ENCODE data around the gene GSN. TPM values are rescaled to one million over a fixed set of nuclear protein-coding genes. Genes with fewer than 3 reads are reported as not detected.

Gene GSN
- total and polyA plus RNA-seq, 2 of the 13 experiments (the other 11 are each of a cell fraction or from before 2014, with no cell fraction given) = 294 to 307 TPM

GRCh38 chr9:121322037-121322736, 54.2 kb downstream of the GSN start (continued):
- no peak for TF ChIP-seq KLF13 (CRISPR knock-in tag; IDR thresholded peaks at IDR 0.05)
- peak; percentile 99 for TF ChIP-seq ZNF260 (CRISPR knock-in tag; IDR thresholded peaks at IDR 0.05; ENCODE audit: borderline replicate concordance, low read depth)
- no peak for TF ChIP-seq ATAD3A (CRISPR knock-in tag; IDR thresholded peaks at IDR 0.05)
- TF ChIP-seq MAX (IDR thresholded peaks at IDR 0.05) = peak; percentile 61
- TF ChIP-seq, protein P1, sequence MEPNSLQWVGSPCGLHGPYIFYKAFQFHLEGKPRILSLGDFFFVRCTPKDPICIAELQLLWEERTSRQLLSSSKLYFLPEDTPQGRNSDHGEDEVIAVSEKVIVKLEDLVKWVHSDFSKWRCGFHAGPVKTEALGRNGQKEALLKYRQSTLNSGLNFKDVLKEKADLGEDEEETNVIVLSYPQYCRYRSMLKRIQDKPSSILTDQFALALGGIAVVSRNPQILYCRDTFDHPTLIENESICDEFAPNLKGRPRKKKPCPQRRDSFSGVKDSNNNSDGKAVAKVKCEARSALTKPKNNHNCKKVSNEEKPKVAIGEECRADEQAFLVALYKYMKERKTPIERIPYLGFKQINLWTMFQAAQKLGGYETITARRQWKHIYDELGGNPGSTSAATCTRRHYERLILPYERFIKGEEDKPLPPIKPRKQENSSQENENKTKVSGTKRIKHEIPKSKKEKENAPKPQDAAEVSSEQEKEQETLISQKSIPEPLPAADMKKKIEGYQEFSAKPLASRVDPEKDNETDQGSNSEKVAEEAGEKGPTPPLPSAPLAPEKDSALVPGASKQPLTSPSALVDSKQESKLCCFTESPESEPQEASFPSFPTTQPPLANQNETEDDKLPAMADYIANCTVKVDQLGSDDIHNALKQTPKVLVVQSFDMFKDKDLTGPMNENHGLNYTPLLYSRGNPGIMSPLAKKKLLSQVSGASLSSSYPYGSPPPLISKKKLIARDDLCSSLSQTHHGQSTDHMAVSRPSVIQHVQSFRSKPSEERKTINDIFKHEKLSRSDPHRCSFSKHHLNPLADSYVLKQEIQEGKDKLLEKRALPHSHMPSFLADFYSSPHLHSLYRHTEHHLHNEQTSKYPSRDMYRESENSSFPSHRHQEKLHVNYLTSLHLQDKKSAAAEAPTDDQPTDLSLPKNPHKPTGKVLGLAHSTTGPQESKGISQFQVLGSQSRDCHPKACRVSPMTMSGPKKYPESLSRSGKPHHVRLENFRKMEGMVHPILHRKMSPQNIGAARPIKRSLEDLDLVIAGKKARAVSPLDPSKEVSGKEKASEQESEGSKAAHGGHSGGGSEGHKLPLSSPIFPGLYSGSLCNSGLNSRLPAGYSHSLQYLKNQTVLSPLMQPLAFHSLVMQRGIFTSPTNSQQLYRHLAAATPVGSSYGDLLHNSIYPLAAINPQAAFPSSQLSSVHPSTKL (CRISPR knock-in tag; IDR thresholded peaks at IDR 0.05) = peak; percentile 98
- peak; percentile 96 for TF ChIP-seq NFIC (IDR thresholded peaks at IDR 0.05; ENCODE audit: low read length)
- peak; percentile 73; the same call in 1 of the 2 replicates for TF ChIP-seq HHEX (CRISPR knock-in tag; IDR thresholded peaks at IDR 0.05)
- peak; percentile 80; the same call in 1 of the 2 replicates for TF ChIP-seq ZKSCAN8 (CRISPR knock-in tag; IDR thresholded peaks at IDR 0.05; ENCODE audit: borderline replicate concordance)
- TF ChIP-seq ZMYM4 (CRISPR knock-in tag; IDR thresholded peaks at IDR 0.05) = peak; percentile 17; the same call in 1 of the 2 replicates
- no peak for TF ChIP-seq PRMT3 (CRISPR knock-in tag; IDR thresholded peaks at IDR 0.05; ENCODE audit: borderline replicate concordance, low read depth)
- no peak for TF ChIP-seq ZNF850 (CRISPR knock-in tag; conservative IDR thresholded peaks at IDR 0.05)
- no peak for TF ChIP-seq MZF1 (CRISPR knock-in tag; IDR thresholded peaks at IDR 0.05; ENCODE audit: borderline replicate concordance)
- TF ChIP-seq JUNB (CRISPR knock-in tag; IDR thresholded peaks at IDR 0.05; ENCODE audit: borderline replicate concordance) = peak; percentile 83; the same call in 1 of the 2 replicates
- peak; percentile 97 for TF ChIP-seq TBL1XR1 (IDR thresholded peaks at IDR 0.05; ENCODE audit: borderline replicate concordance, low read length, partially characterized antibody)
- no peak for TF ChIP-seq ZFP41 (CRISPR knock-in tag; IDR thresholded peaks at IDR 0.05; ENCODE audit: borderline replicate concordance)
- TF ChIP-seq ZNF431 (CRISPR knock-in tag; IDR thresholded peaks at IDR 0.05; ENCODE audit: borderline replicate concordance, low read depth) = peak; percentile 60; the same call in 1 of the 2 replicates
- TF ChIP-seq TCF12 (IDR thresholded peaks at IDR 0.05) = no peak
- peak; percentile 23; the same call in 1 of the 2 replicates for TF ChIP-seq TCF12 (CRISPR knock-in tag; IDR thresholded peaks at IDR 0.05)
- TF ChIP-seq, protein P2, sequence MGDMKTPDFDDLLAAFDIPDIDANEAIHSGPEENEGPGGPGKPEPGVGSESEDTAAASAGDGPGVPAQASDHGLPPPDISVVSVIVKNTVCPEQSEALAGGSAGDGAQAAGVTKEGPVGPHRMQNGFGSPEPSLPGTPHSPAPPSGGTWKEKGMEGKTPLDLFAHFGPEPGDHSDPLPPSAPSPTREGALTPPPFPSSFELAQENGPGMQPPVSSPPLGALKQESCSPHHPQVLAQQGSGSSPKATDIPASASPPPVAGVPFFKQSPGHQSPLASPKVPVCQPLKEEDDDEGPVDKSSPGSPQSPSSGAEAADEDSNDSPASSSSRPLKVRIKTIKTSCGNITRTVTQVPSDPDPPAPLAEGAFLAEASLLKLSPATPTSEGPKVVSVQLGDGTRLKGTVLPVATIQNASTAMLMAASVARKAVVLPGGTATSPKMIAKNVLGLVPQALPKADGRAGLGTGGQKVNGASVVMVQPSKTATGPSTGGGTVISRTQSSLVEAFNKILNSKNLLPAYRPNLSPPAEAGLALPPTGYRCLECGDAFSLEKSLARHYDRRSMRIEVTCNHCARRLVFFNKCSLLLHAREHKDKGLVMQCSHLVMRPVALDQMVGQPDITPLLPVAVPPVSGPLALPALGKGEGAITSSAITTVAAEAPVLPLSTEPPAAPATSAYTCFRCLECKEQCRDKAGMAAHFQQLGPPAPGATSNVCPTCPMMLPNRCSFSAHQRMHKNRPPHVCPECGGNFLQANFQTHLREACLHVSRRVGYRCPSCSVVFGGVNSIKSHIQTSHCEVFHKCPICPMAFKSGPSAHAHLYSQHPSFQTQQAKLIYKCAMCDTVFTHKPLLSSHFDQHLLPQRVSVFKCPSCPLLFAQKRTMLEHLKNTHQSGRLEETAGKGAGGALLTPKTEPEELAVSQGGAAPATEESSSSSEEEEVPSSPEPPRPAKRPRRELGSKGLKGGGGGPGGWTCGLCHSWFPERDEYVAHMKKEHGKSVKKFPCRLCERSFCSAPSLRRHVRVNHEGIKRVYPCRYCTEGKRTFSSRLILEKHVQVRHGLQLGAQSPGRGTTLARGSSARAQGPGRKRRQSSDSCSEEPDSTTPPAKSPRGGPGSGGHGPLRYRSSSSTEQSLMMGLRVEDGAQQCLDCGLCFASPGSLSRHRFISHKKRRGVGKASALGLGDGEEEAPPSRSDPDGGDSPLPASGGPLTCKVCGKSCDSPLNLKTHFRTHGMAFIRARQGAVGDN (CRISPR knock-in tag; IDR thresholded peaks at IDR 0.05) = no peak
- TF ChIP-seq ZMYM2 (CRISPR knock-in tag; IDR thresholded peaks at IDR 0.05) = peak; percentile 83
- no peak for TF ChIP-seq ZBTB34 (CRISPR knock-in tag; IDR thresholded peaks at IDR 0.05)

All from HepG2 (cell line).